Hepatocyte (in vitro differentiated cells): Measurements from ENCODE around the gene EYA4.

ENCODE experiments used
- EZH2 ChIP-seq: fragments of 200-600 bp; sonication (generic); IDR thresholded peaks from 2 replicates; pipeline ENCODE4 v1.6.1; 2016; ENCODE audit warnings: antibody characterized with exemption, mild to moderate bottlenecking, borderline replicate concordance
- TF ChIP-seq, protein P1 (sequence below): fragments of 200-600 bp; sonication (generic); IDR thresholded peaks from 2 replicates; pipeline ENCODE4 v1.5.1; 2016; ENCODE audit warnings: antibody characterized with exemption, mild to moderate bottlenecking; ENCODE audit not compliant: poor library complexity

DNA sequence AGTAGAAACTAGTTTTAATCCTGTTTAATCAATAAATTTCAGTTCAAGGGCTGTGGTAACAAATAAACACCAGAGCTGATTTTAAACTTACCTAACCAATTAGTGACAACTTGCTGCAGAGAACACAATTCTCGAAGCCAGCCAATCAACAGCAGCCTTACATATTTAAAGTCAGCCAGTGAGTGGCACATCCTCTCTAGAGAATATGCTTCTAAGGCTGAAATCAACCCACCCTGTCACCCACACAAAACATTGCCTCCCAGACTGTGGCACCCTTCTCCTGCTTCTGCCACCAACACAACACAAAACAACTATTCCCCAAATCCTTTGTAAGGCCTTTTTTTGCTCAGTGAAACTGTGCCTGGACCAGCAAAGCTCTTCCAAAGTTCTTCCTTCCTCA lies 306.0 kb downstream of the EYA4 start:
- TF ChIP-seq, protein P1, sequence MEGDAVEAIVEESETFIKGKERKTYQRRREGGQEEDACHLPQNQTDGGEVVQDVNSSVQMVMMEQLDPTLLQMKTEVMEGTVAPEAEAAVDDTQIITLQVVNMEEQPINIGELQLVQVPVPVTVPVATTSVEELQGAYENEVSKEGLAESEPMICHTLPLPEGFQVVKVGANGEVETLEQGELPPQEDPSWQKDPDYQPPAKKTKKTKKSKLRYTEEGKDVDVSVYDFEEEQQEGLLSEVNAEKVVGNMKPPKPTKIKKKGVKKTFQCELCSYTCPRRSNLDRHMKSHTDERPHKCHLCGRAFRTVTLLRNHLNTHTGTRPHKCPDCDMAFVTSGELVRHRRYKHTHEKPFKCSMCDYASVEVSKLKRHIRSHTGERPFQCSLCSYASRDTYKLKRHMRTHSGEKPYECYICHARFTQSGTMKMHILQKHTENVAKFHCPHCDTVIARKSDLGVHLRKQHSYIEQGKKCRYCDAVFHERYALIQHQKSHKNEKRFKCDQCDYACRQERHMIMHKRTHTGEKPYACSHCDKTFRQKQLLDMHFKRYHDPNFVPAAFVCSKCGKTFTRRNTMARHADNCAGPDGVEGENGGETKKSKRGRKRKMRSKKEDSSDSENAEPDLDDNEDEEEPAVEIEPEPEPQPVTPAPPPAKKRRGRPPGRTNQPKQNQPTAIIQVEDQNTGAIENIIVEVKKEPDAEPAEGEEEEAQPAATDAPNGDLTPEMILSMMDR = no peak
- TF ChIP-seq EZH2 = no peak
